HT1080 (cell line): ENCODE data around the gene KDM6B. TPM values are rescaled to one million over a fixed set of nuclear protein-coding genes. Genes with fewer than 3 reads are reported as not detected.

Source experiments
- DNase-seq: peaks from one replicate; pipeline ENCODE4 v3.0.0-alpha.2; 2015; ENCODE audit warnings: low read depth
- total RNA-seq: library from RNA; depleted of rRNA; stranded (reverse); fragments of >200 nt; shearing (Covaris generic); gene quantifications from 2 replicates; pipeline ENCODE4 v1.2.3, GENCODE V29; 2014; rRNA removed

The KDM6B gene
- total RNA-seq, 1 experiment from 2014 or later = 0.87 TPM

DNA sequence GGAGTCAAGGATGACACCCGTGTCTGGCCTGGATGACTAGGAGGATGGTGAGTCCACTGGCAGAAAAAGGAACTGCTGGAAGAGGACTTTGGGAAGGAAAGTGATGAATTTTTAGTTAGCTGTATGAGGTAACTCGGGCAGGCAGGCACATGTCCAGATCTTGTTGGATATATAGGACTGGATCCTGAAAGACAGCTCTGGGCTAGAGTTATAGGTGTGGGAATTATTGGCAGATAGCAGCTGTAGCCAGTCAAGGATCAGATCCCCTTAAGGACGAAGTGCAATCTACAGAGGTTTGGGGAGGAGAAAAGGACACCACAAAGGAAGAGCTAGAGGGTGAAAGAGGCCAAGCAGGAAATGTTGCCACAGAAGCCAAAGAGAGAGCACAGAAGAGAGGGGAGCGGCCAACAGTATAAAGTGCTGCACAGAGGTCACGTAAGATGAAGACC is 33.9 kb downstream of the KDM6B start:
- no peak for DNase-seq

DNA sequence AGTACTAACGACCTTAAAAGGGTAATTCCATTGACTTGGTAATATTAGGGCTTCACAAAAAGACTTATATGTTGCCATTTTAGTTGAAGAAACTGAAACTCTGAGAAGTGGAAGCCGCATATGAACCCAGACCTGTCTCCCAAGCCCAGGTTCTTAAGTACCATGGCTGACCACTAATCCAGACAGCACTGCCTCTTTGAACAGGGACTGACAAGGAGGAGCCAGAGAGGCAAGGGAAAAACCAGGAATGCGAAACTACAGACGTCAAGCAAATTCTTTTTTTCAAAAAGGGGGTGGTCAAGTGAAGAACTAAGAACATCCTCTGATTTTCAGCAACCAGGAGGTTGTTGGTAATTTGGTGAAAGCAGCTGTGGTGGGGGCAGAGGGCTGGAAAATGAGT is 39.0 kb downstream of the KDM6B start:
- DNase-seq = no peak

DNA sequence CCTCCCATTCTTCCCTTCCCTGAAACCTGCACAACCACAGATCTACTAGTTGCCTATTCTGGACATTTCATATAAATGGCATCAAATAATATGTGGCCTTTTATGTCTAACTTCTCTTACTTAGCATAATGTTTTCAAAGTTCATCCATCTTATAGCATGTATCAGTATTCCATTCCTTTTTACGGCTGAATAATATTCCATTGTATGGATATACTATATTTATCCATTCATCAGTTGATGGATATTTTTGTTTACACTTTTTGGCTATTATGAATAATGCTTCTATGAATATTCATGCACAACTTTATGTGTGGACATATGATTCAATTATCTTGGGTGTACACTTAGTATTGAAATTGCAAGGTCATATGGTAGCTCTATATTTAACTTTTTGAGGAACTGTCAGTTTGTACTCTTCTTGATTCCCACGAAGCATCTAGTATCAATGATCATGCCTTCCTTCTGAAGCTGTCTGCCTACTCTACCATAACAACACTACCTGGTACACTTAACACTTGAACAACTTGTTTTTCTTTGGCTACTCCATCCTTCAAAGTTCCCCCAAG is 41.9 kb downstream of the KDM6B start:
- DNase-seq = no peak

DNA sequence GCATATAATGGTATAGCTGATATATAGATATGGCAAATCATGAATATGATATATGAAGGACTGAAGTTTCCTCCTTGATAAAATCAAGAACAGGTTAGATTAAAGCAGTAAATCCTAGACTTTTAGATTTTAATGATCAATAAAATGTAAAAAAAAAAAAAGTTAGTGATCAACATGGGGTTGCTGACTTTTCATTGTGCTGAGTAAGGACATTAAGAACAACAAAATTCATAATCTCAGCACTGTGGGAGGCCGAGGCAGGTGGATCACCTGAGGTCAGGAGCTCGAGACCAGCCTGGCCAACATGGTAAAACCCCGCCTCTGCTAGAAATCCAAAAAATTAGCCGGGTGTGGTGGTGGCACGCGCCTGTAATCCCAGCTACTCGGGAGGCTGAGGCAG is 44.2 kb downstream of the KDM6B start:
- no peak for DNase-seq

DNA sequence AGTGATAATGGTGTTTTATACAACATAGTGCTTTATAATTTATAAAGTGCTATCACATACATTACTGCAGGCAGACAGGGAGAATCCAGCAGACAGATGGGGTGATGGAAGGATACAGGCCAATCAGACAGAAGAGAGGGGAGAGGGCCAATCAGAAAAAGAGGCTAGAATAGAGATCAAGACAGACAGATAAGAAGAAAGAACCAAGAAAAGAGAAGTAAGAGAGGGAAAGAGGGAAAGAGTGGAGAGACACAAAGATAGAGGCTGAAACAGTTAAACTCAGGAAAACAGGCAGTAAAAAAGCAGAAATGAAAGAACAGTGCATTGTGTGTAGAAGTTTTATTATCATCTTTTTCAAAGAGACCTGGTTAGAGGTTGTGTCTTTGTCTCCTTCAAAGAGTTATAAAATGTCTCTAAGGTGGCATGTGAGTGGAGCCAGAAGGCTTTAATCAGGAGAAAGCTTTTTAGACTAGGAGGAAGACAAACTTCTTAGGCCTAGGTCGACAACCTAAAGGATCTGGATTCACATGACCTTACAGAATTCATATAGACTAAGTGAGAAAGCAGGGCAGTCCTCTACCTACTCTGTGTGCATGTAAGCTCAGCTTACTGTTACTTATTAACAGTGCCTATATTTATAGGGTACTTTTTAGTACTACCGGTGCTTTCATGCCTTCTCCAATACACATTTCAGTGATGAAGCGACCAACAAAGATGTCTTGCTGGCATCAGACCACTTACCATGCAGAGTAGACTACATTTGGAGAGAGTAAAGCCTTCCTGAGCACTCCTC is 46.3 kb downstream of the KDM6B start:
- DNase-seq = no peak

DNA sequence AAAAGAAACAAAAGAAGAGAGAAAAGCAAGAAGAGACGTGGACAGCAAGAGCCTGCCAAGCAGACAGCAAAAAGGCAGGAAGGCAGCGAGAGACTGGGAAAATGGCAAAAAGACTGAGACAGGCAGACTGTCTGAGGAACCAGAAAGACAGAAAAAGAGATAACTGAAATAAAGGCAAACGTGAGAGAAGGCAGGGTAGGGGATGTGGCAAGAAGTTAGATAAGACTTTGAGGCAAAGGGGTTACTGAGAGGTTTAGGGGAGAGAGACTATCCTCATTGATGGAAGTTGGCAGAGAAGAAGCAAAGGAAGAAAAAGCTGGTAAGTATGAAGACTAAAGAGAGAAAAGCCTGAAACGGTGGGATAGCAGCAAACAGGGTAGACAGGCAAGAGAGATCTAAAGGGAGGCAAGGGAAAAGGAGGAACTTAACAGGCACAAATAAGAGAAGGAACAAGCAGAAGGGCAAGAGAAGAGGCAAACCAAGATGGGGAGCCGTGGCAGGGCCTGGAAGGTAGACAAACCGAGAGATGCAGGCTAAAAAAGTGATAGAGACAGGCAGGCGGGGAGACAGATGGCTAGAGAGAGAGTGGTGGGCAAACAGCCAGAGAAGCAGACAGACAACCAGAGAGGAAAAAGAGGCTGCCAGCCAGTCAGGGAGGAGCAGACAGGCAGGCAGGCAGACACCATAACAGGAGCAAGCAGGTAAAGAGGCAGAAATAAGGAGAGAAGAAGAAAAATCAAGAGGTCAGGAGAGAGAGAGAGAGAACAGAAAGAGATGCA is 47.4 kb downstream of the KDM6B start:
- no peak for DNase-seq

DNA sequence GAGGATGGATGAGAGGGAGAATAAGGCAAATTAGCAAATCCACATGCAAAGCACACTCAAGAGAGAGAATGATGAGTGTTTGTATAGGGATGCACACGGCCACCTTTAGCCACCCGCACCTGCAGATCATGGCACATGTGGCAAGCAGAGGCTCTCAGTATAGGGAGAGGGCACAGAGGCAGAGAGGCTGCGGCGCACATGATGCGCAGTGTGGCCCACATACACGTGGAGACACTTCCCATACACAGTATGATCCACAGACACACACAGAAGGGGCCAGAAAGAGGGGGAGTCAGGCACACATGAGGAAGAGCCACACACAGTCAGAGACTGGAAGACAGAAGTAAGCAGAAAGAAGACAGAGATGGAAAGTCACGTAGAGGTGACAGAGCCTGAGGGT is 48.1 kb downstream of the KDM6B start:
- DNase-seq = no peak

DNA sequence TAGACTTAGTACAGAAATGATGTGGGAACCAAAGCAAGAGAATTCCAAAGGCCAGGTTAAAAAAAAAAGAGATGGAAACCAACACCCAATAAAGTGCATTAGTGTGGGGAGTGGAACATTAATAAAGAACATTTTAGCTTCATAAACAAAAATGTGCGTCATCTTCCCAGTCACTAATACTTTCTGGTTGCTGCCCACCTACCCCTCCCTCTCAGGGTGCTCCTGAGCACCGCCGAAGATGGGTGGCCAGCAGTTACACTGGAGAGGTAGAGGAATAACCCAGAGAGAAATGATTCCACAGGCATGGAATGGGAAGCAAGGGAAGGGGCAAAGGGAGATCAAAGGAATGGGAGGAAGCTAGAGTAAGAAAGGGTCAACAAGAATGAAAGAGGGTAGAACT is 48.6 kb downstream of the KDM6B start:
- no peak for DNase-seq

Other genes with a start within 250 kb of the KDM6B start
- gene SOX15, start 244.1 kb upstream of the KDM6B start, total RNA-seq = 0.31 and 1.8 TPM in 2 replicates
- 54.4 and 60.7 TPM in 2 replicates for gene FXR2, start 219.3 kb upstream of the KDM6B start, total RNA-seq
- 18.6 and 20.8 TPM in 2 replicates for gene SAT2, start 206.4 kb upstream of the KDM6B start, total RNA-seq
- not detected in 2 replicates for gene SHBG, start 204.1 kb upstream of the KDM6B start, total RNA-seq
- not detected in 2 replicates for gene ATP1B2, start 183.3 kb upstream of the KDM6B start, total RNA-seq
- 29.5 and 47.7 TPM in 2 replicates for gene TP53, start 146.7 kb upstream of the KDM6B start, total RNA-seq
- gene WRAP53, start 145.7 kb upstream of the KDM6B start, total RNA-seq = 25.2 and 29.2 TPM in 2 replicates
- gene EFNB3, start 129.0 kb upstream of the KDM6B start, total RNA-seq = 5.7 and 7.7 TPM in 2 replicates
- gene DNAH2, start 116.5 kb upstream of the KDM6B start, total RNA-seq = not detected in 2 replicates
- 0.88 TPM in 1 of 2 replicates, not detected in the other for gene TMEM88, start 20.8 kb downstream of the KDM6B start, total RNA-seq
- 98.2 and 168 TPM in 2 replicates for gene NAA38, start 23.3 kb downstream of the KDM6B start, total RNA-seq
- 4.8 and 6.4 TPM in 2 replicates for gene CYB5D1, start 23.8 kb downstream of the KDM6B start, total RNA-seq
- 82.5 and 84.7 TPM in 2 replicates for gene CHD3, start 54.6 kb downstream of the KDM6B start, total RNA-seq
- 0.90 and 2.3 TPM in 2 replicates for gene RNF227, start 82.1 kb downstream of the KDM6B start, total RNA-seq
- gene KCNAB3, start 95.6 kb downstream of the KDM6B start, total RNA-seq = 1.8 and 3.5 TPM in 2 replicates
- 34.9 and 71.5 TPM in 2 replicates for gene TRAPPC1, start 97.7 kb downstream of the KDM6B start, total RNA-seq
- gene CNTROB, start 98.0 kb downstream of the KDM6B start, total RNA-seq = 18.8 and 28.7 TPM in 2 replicates
- gene GUCY2D, start 168.4 kb downstream of the KDM6B start, total RNA-seq = not detected in 2 replicates
- gene ALOX15B, start 204.8 kb downstream of the KDM6B start, total RNA-seq = not detected in 2 replicates